ENCODE data around the gene SLC37A3.

DNA sequence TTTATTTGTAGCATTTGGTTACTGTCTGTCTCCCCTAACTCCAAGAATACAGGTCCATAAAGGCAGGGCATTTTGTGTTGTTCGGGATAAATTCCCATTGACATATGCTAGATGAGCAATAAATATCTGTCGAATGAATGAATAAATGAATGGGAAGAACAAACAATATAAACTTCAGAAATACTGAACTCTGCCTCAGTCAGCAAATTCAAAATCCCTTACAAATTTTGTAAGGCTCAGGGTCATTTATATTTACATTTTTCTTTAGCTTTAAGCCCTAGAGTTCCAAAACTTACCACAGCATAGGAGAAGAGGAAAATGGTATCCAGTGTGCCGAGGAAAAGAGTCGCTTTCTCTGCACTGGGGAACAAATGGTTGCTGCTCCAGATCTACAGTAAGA lies 29.0 kb downstream of the SLC37A3 start:
- TF ChIP-seq, protein P1, sequence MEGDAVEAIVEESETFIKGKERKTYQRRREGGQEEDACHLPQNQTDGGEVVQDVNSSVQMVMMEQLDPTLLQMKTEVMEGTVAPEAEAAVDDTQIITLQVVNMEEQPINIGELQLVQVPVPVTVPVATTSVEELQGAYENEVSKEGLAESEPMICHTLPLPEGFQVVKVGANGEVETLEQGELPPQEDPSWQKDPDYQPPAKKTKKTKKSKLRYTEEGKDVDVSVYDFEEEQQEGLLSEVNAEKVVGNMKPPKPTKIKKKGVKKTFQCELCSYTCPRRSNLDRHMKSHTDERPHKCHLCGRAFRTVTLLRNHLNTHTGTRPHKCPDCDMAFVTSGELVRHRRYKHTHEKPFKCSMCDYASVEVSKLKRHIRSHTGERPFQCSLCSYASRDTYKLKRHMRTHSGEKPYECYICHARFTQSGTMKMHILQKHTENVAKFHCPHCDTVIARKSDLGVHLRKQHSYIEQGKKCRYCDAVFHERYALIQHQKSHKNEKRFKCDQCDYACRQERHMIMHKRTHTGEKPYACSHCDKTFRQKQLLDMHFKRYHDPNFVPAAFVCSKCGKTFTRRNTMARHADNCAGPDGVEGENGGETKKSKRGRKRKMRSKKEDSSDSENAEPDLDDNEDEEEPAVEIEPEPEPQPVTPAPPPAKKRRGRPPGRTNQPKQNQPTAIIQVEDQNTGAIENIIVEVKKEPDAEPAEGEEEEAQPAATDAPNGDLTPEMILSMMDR (IDR thresholded peaks at IDR 0.05): no peak
- TF ChIP-seq EZH2 (IDR thresholded peaks at IDR 0.05) (no peak), EZH2phosphoT487 (IDR thresholded peaks at IDR 0.05) (no peak)
